Neural progenitor cell (in vitro differentiated cells): ENCODE results near the gene CDH1. TPM values are rescaled to one million over a fixed set of nuclear protein-coding genes. Genes with fewer than 3 reads are reported as not detected.

Source experiments
- DNase-seq: peaks from one replicate; pipeline ENCODE4 v3.0.0-alpha.2; 2016; ENCODE audit warnings: low spot score
- H2AFZ ChIP-seq: fragments of 200-600 bp; sonication (generic); replicated peaks from 2 replicates; pipeline ENCODE4 v1.6.1; 2016; ENCODE audit warnings: antibody characterized with exemption
- H3F3A ChIP-seq: fragments of 200-600 bp; sonication (generic); 2 replicates; pipeline ENCODE4 v1.6.1; 2016; ENCODE audit warnings: antibody characterized with exemption, low read depth
- H3K27ac ChIP-seq: fragments of 200-600 bp; sonication (generic); 2 replicates; pipeline ENCODE4 v1.5.1; 2016; ENCODE audit warnings: mild to moderate bottlenecking
- H3K27me3 ChIP-seq: fragments of 200-600 bp; sonication (generic); 2 replicates; pipeline ENCODE4 v1.6.1; 2016; ENCODE audit warnings: mild to moderate bottlenecking, moderate library complexity
- H3K36me3 ChIP-seq: fragments of 200-600 bp; sonication (generic); 2 replicates; pipeline ENCODE4 v1.5.1; 2016
- H3K4me1 ChIP-seq: fragments of 200-600 bp; sonication (generic); 2 replicates; pipeline ENCODE4 v1.6.1; 2016; ENCODE audit warnings: mixed run types
- H3K4me2 ChIP-seq: fragments of 200-600 bp; sonication (generic); 2 replicates; pipeline ENCODE4 v1.6.1; 2016
- H3K4me3 ChIP-seq: fragments of 200-600 bp; sonication (generic); 2 replicates; pipeline ENCODE4 v1.5.1; 2016
- H3K79me2 ChIP-seq: fragments of 200-600 bp; sonication (generic); 2 replicates; pipeline ENCODE4 v1.6.1; 2016; ENCODE audit warnings: low read depth
- H3K9ac ChIP-seq: fragments of 200-600 bp; sonication (generic); 2 replicates; pipeline ENCODE4 v1.6.1; 2016
- H3K9me3 ChIP-seq: fragments of 200-600 bp; sonication (generic); 2 replicates; pipeline ENCODE4 v1.5.1; 2016; ENCODE audit warnings: low read depth
- H4K20me1 ChIP-seq: fragments of 200-600 bp; sonication (generic); 2 replicates; pipeline ENCODE4 v1.6.1; 2016; ENCODE audit warnings: low read depth
- H3K27ac Mint-ChIP-seq: 3 replicates; pipeline ENCODE4 v1.8.0; 2021; ENCODE audit warnings: mixed read lengths
- H3K27me3 Mint-ChIP-seq: 2 replicates; pipeline ENCODE4 v1.8.0; 2022; ENCODE audit warnings: low read depth, mild to moderate bottlenecking, inconsistent platforms, moderate library complexity, mixed read lengths; ENCODE audit not compliant: insufficient read depth
- H3K36me3 Mint-ChIP-seq: 3 replicates; pipeline ENCODE4 v1.8.0; 2021; ENCODE audit warnings: mixed read lengths
- H3K4me1 Mint-ChIP-seq: 3 replicates; pipeline ENCODE4 v1.8.0; 2021; ENCODE audit warnings: mixed read lengths
- H3K4me3 Mint-ChIP-seq: 3 replicates; pipeline ENCODE4 v1.8.0; 2021; ENCODE audit warnings: mild to moderate bottlenecking, moderate library complexity, mixed read lengths
- H3K9me3 Mint-ChIP-seq: 3 replicates; pipeline ENCODE4 v1.8.0; 2020; ENCODE audit warnings: mixed read lengths
- EZH2 ChIP-seq: fragments of 200-600 bp; sonication (generic); IDR thresholded peaks from 2 replicates; pipeline ENCODE4 v1.6.1; 2017; ENCODE audit warnings: antibody characterized with exemption, mild to moderate bottlenecking, moderate library complexity
- EZH2phosphoT487 ChIP-seq: fragments of 200-600 bp; sonication (generic); IDR thresholded peaks from 2 replicates; pipeline ENCODE4 v1.6.1; 2017; ENCODE audit warnings: antibody characterized with exemption
- total RNA-seq: library from RNA; depleted of rRNA; stranded (reverse); fragments of >200 nt; gene quantifications from 2 replicates; pipeline ENCODE4 v1.2.3, GENCODE V29; 2015; ENCODE audit warnings: low replicate concordance
- TF ChIP-seq, protein P1 (sequence below): fragments of 200-600 bp; sonication (generic); IDR thresholded peaks from 2 replicates; pipeline ENCODE4 v1.5.1; 2017; ENCODE audit warnings: antibody characterized with exemption, mild to moderate bottlenecking

The CDH1 gene
- total RNA-seq, 1 donor from 2014 or later: 3.3 TPM

- H3K79me2 ChIP-seq: no peaks in the 10 kb centered on the region
- Mint-ChIP-seq H3K36me3 (no peaks in the 10 kb centered on the region), H3K27me3 (peaks cover 8% of the 10 kb centered on the region), H3K4me1 (peaks cover 8% of the 10 kb centered on the region), H3K4me3 (no peak overlapping the region), H3K27ac (no peak overlapping the region), H3K9me3 (no peaks in the 10 kb centered on the region)
- TF ChIP-seq EZH2 (no peak), EZH2phosphoT487 (no peak)
- TF ChIP-seq, protein P1, sequence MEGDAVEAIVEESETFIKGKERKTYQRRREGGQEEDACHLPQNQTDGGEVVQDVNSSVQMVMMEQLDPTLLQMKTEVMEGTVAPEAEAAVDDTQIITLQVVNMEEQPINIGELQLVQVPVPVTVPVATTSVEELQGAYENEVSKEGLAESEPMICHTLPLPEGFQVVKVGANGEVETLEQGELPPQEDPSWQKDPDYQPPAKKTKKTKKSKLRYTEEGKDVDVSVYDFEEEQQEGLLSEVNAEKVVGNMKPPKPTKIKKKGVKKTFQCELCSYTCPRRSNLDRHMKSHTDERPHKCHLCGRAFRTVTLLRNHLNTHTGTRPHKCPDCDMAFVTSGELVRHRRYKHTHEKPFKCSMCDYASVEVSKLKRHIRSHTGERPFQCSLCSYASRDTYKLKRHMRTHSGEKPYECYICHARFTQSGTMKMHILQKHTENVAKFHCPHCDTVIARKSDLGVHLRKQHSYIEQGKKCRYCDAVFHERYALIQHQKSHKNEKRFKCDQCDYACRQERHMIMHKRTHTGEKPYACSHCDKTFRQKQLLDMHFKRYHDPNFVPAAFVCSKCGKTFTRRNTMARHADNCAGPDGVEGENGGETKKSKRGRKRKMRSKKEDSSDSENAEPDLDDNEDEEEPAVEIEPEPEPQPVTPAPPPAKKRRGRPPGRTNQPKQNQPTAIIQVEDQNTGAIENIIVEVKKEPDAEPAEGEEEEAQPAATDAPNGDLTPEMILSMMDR: no peak
- H3K9me3 ChIP-seq: no peaks in the 10 kb centered on the region
- H3K27me3 ChIP-seq: no peaks in the 10 kb centered on the region
- H3K4me1 ChIP-seq: peaks cover 10% of the 10 kb centered on the region
- H4K20me1 ChIP-seq: no peaks in the 10 kb centered on the region
- H3K36me3 ChIP-seq: no peaks in the 10 kb centered on the region
- no peak overlapping the region for H3K4me3 ChIP-seq
- H2AFZ ChIP-seq: no peak overlapping the region
- H3K9ac ChIP-seq: no peak overlapping the region
- peaks cover 13% of the 10 kb centered on the region for H3F3A ChIP-seq
- no peak overlapping the region for H3K27ac ChIP-seq
- no peak overlapping the region for H3K4me2 ChIP-seq
- DNase-seq: no peak
These were observed 39.9 kb downstream of the CDH1 start for GRCh38 chr16:68776821-68777485.

DNA sequence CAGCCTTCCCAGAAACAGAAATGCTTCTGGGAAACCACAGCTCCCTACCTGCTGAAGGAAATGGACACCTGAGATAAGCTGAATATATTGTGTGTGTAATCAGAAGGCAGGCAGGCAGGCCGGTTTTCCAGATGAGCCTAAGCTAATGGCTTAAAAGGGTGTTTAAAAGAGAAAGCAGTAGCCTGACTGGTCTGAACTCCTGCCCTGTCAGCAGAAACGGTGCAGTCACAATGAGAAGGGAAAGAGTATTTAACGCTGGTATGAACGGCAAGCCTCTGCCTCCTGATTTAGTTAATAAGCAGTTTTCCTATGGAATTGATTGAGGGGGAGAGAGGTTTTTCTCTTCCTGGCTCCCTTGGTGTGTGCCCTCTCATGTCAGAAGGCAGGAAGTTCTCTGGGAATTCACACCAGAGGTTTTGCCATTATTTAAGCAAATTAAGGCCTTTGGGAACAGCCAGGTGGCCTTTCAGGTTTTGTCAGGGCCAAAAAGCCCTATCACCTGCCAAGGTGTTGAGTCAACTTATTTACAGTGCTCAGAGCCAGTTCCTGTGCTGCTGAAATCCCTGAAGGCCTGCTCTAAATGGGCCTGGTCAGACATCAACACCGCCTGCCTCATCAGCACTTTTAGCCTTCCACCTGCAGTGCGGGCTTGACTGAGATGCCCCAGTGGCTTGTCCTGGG, 41.6 kb downstream of the CDH1 start:
- H3K36me3 Mint-ChIP-seq: no peaks in the 10 kb centered on the region
- Histone ChIP-seq H3F3A (peaks cover 13% of the 10 kb centered on the region), H3K4me3 (no peak overlapping the region), H4K20me1 (no peaks in the 10 kb centered on the region), H3K79me2 (no peaks in the 10 kb centered on the region), H3K9ac (no peak overlapping the region), H2AFZ (peak overlapping the region; percentile 71), H3K4me2 (no peak overlapping the region), H3K27me3 (no peaks in the 10 kb centered on the region), H3K27ac (no peak overlapping the region), H3K9me3 (no peaks in the 10 kb centered on the region), H3K36me3 (no peaks in the 10 kb centered on the region), H3K4me1 (peaks cover 10% of the 10 kb centered on the region)
- no peak overlapping the region for H3K4me3 Mint-ChIP-seq
- H3K4me1 Mint-ChIP-seq: peaks cover 8% of the 10 kb centered on the region
- peak; percentile 26 for DNase-seq
- peaks cover 2% of the 10 kb centered on the region for H3K9me3 Mint-ChIP-seq
- TF ChIP-seq, protein P1: no peak
- TF ChIP-seq EZH2phosphoT487 (no peak), EZH2 (no peak)
- H3K27ac Mint-ChIP-seq: no peak overlapping the region
- peaks cover 6% of the 10 kb centered on the region for H3K27me3 Mint-ChIP-seq

- peaks cover 2% of the 10 kb centered on the region for H3K9me3 Mint-ChIP-seq
- TF ChIP-seq, protein P1: no peak
- TF ChIP-seq EZH2phosphoT487: no peak
- TF ChIP-seq EZH2: no peak
- no peak overlapping the region for H3K4me3 Mint-ChIP-seq
- no peaks in the 10 kb centered on the region for H3K79me2 ChIP-seq
- H3K27ac ChIP-seq: no peak overlapping the region
- H3K4me3 ChIP-seq: no peak overlapping the region
- no peaks in the 10 kb centered on the region for H3K27me3 ChIP-seq
- H3K4me1 ChIP-seq: peaks cover 10% of the 10 kb centered on the region
- no peak overlapping the region for H3K4me2 ChIP-seq
- no peaks in the 10 kb centered on the region for H3K36me3 Mint-ChIP-seq
- H3K27me3 Mint-ChIP-seq: peaks cover 6% of the 10 kb centered on the region
- H4K20me1 ChIP-seq: no peaks in the 10 kb centered on the region
- no peaks in the 10 kb centered on the region for H3K9me3 ChIP-seq
- H3F3A ChIP-seq: peaks cover 13% of the 10 kb centered on the region
- peaks cover 8% of the 10 kb centered on the region for H3K4me1 Mint-ChIP-seq
- H3K36me3 ChIP-seq: no peaks in the 10 kb centered on the region
- DNase-seq: no peak
- H2AFZ ChIP-seq: no peak overlapping the region
- no peak overlapping the region for H3K9ac ChIP-seq
- H3K27ac Mint-ChIP-seq: no peak overlapping the region
These were observed 42.8 kb downstream of the CDH1 start for GRCh38 chr16:68779891-68780290.
